ENCODE measurements around the gene SNX9. TPM values are rescaled to one million over a fixed set of nuclear protein-coding genes. Genes with fewer than 3 reads are reported as not detected.

SNX9 gene
- total RNA-seq, 1 donor from 2014 or later: 65.0 TPM

- H3K9me3 Mint-ChIP-seq (ENCODE audit: unreplicated experiment): no peaks in the 10 kb centered on the region
- no peak for TF ChIP-seq CTCF (IDR thresholded peaks at IDR 0.05)
- no peaks in the 10 kb centered on the region for H3K27me3 Mint-ChIP-seq (ENCODE audit: unreplicated experiment)
- H3K4me1 Mint-ChIP-seq (ENCODE audit: unreplicated experiment): peaks cover 90% of the 10 kb centered on the region
- no peak for DNase-seq (ENCODE audit: extremely low spot score, unreplicated experiment)
- H3K36me3 Mint-ChIP-seq (ENCODE audit: unreplicated experiment): peaks cover 10% of the 10 kb centered on the region
- peak overlapping the region; percentile 86 for H3K27ac Mint-ChIP-seq (ENCODE audit: unreplicated experiment)
- H3K4me3 Mint-ChIP-seq (ENCODE audit: unreplicated experiment): peak overlapping the region; percentile 40
Measured at GRCh38 chr6:157990321-157991066, 167.4 kb downstream of the SNX9 start.

- H3K27me3 Mint-ChIP-seq (ENCODE audit: unreplicated experiment): no peaks in the 10 kb centered on the region
- no peaks in the 10 kb centered on the region for H3K9me3 Mint-ChIP-seq (ENCODE audit: unreplicated experiment)
- no peak overlapping the region for H3K4me3 Mint-ChIP-seq (ENCODE audit: unreplicated experiment)
- H3K36me3 Mint-ChIP-seq (ENCODE audit: unreplicated experiment): peaks cover 11% of the 10 kb centered on the region
- peak overlapping the region; percentile 86 for H3K27ac Mint-ChIP-seq (ENCODE audit: unreplicated experiment)
- H3K4me1 Mint-ChIP-seq (ENCODE audit: unreplicated experiment): peaks cover 88% of the 10 kb centered on the region
- TF ChIP-seq CTCF (IDR thresholded peaks at IDR 0.05): no peak
- DNase-seq (ENCODE audit: extremely low spot score, unreplicated experiment): no peak
Measured at GRCh38 chr6:157991067-157991432, 168.0 kb downstream of the SNX9 start.

GRCh38 chr6:157993076-157993475, 170.0 kb downstream of the SNX9 start:
- Mint-ChIP-seq H3K4me3 (ENCODE audit: unreplicated experiment) (no peak overlapping the region), H3K36me3 (ENCODE audit: unreplicated experiment) (peaks cover 19% of the 10 kb centered on the region), H3K27ac (ENCODE audit: unreplicated experiment) (peak overlapping the region; percentile 68), H3K9me3 (ENCODE audit: unreplicated experiment) (no peaks in the 10 kb centered on the region), H3K4me1 (ENCODE audit: unreplicated experiment) (peaks cover 86% of the 10 kb centered on the region), H3K27me3 (ENCODE audit: unreplicated experiment) (no peaks in the 10 kb centered on the region)
- DNase-seq (ENCODE audit: extremely low spot score, unreplicated experiment): no peak
- TF ChIP-seq CTCF (IDR thresholded peaks at IDR 0.05): no peak

GRCh38 chr6:157994125-157994795, 171.2 kb downstream of the SNX9 start:
- no peak for TF ChIP-seq CTCF (IDR thresholded peaks at IDR 0.05)
- Mint-ChIP-seq H3K27me3 (ENCODE audit: unreplicated experiment) (no peaks in the 10 kb centered on the region), H3K9me3 (ENCODE audit: unreplicated experiment) (no peaks in the 10 kb centered on the region), H3K27ac (ENCODE audit: unreplicated experiment) (peak overlapping the region; percentile 68), H3K4me1 (ENCODE audit: unreplicated experiment) (peaks cover 85% of the 10 kb centered on the region), H3K36me3 (ENCODE audit: unreplicated experiment) (peaks cover 22% of the 10 kb centered on the region), H3K4me3 (ENCODE audit: unreplicated experiment) (no peak overlapping the region)
- DNase-seq (ENCODE audit: extremely low spot score, unreplicated experiment): no peak

Other genes starting within 250 kb of the SNX9 start
- gene SYNJ2, start 158.6 kb downstream of the SNX9 start, total RNA-seq: 94.5 and 95.4 TPM in 2 replicates